ENCODE measurements around the gene TSPAN17.

TSPAN17 gene

DNA sequence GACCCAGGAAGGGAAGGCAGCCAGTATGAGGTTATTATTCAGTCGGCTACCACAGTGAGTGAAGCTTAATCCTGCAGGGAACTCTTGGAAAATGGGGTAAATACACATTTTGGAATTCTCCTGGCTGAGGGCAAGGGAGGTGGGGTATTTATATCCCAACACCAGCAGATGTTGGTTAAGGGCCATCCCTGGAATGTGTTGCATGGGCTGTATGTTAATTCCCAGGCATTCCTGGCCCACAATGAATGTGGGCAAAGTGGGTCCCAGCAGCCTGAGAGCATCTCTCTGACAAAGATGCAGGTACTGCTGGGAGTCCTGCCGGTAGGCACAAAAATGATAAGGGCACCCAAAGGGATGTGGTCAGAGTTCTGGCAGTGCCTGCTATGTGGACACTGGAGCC is 34.4 kb upstream of the TSPAN17 start:
- no peaks in the 10 kb centered on the region for H3K79me2 ChIP-seq (ENCODE audit: control insufficient read depth, insufficient read depth, low read length, poor library complexity)
- no peak overlapping the region for H3K18ac ChIP-seq (ENCODE audit: low read length)
- H3K36me3 ChIP-seq (ENCODE audit: control insufficient read depth in 1 of 2, insufficient read depth in 2 of 2, low read length in 2 of 2): no peaks in the 10 kb centered on the region
- no peak overlapping the region for H2BK120ac ChIP-seq (ENCODE audit: insufficient read depth, low read length, poor library complexity)
- H2BK5ac ChIP-seq (ENCODE audit: low read depth, low read length, poor library complexity): no peak overlapping the region
- no peak overlapping the region for H3K23ac ChIP-seq (ENCODE audit: low read length)
- H3K14ac ChIP-seq (ENCODE audit: low read length): no peak overlapping the region
- no peak overlapping the region for H3K4ac ChIP-seq (ENCODE audit: low read depth, low read length)
- no peak overlapping the region for H3K4me3 ChIP-seq (ENCODE audit: low read depth, low read length)
- no peak overlapping the region for H4K12ac ChIP-seq (ENCODE audit: low read depth, low read length)
- peaks cover 4 to 7% of the 10 kb centered on the region in 2 experiments for H3K4me1 ChIP-seq (ENCODE audit: control insufficient read depth in 1 of 2, insufficient read depth in 2 of 2, low read length in 2 of 2)
- H4K91ac ChIP-seq (ENCODE audit: low read depth, low read length): no peak overlapping the region
- H3K9ac ChIP-seq (ENCODE audit: low read length): no peak overlapping the region
- no peak overlapping the region for H4K8ac ChIP-seq (ENCODE audit: low read depth, low read length)
- no peak overlapping the region for H2AFZ ChIP-seq (ENCODE audit: insufficient read depth, low read length, poor library complexity)
- WGBS (ENCODE audit: extremely low coverage, insufficient coverage, insufficient read length): no CpG with 5 or more reads among the region's 2 CpGs
- peaks cover 2% of the 10 kb centered on the region for H3K9me3 ChIP-seq (ENCODE audit: insufficient read depth, low read depth, low read length)
- H3K4me2 ChIP-seq (ENCODE audit: low read length): no peak overlapping the region
- peaks cover under 1% of the 10 kb centered on the region for H3K27me3 ChIP-seq (ENCODE audit: insufficient read depth, low read length)
- no peak overlapping the region for H2AK5ac ChIP-seq (ENCODE audit: low read length)
- H3K79me1 ChIP-seq (ENCODE audit: low read length): no peaks in the 10 kb centered on the region
- no peak overlapping the region for H3K27ac ChIP-seq (ENCODE audit: low read depth, low read length)
- DNase-seq: peak; percentile 58 to 59
- no peak overlapping the region for H2BK12ac ChIP-seq (ENCODE audit: low read length)

DNA sequence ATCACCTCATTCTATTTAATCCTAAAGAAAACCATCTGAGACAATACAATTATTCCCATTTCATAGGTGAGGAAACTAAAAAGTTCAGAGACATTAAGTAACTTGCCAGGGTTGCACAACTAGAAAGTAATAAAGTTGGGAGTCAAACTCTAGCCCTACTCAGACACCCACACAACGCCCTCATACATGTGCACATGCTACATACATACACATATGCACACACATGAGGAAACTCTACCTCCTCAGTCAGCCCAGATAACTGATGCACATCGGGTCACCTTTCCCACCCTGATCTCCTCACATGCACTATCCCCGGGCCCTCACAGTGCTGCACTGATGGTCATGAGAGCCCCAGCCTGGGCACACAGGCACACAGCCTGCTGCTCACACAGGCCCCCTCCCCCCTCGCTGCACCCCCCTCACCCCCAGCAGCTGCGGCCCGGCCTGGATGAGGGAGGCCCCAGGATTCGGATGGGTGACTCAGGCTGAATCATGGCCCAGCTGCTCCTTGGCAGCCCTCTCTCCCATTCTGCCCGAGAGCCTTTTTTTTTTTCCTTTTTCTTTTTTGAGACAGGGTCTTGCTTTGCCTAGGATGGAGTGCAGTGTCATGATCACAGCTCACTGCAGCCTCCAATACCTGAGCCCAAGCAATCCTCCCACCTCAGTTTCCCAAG is 32.3 kb upstream of the TSPAN17 start:
- Histone ChIP-seq H3K9me3 (ENCODE audit: insufficient read depth, low read depth, low read length) (peaks cover 16% of the 10 kb centered on the region), H2AK5ac (ENCODE audit: low read length) (no peak overlapping the region), H3K4me3 (ENCODE audit: low read depth, low read length) (no peak overlapping the region), H2BK120ac (ENCODE audit: insufficient read depth, low read length, poor library complexity) (no peak overlapping the region), H4K8ac (ENCODE audit: low read depth, low read length) (no peak overlapping the region), H3K14ac (ENCODE audit: low read length) (no peak overlapping the region), H2AFZ (ENCODE audit: insufficient read depth, low read length, poor library complexity) (no peak overlapping the region), H3K9ac (ENCODE audit: low read length) (no peak overlapping the region), H4K12ac (ENCODE audit: low read depth, low read length) (no peak overlapping the region), H3K23ac (ENCODE audit: low read length) (no peak overlapping the region), H3K4me1 (ENCODE audit: control insufficient read depth in 1 of 2, insufficient read depth in 2 of 2, low read length in 2 of 2) (peaks cover 0 to 3% of the 10 kb centered on the region in 2 experiments), H3K27me3 (ENCODE audit: insufficient read depth, low read length) (peaks cover 21% of the 10 kb centered on the region), H3K27ac (ENCODE audit: low read depth, low read length) (no peak overlapping the region), H3K4me2 (ENCODE audit: low read length) (no peak overlapping the region), H3K79me2 (ENCODE audit: control insufficient read depth, insufficient read depth, low read length, poor library complexity) (no peaks in the 10 kb centered on the region), H3K18ac (ENCODE audit: low read length) (no peak overlapping the region), H2BK5ac (ENCODE audit: low read depth, low read length, poor library complexity) (no peak overlapping the region), H3K36me3 (ENCODE audit: control insufficient read depth in 1 of 2, insufficient read depth in 2 of 2, low read length in 2 of 2) (no peaks in the 10 kb centered on the region), H4K91ac (ENCODE audit: low read depth, low read length) (no peak overlapping the region), H2BK12ac (ENCODE audit: low read length) (no peak overlapping the region), H3K79me1 (ENCODE audit: low read length) (no peaks in the 10 kb centered on the region), H3K4ac (ENCODE audit: low read depth, low read length) (no peak overlapping the region)
- no peak for DNase-seq
- no CpG with 5 or more reads among the region's 8 CpGs for WGBS (ENCODE audit: extremely low coverage, insufficient coverage, insufficient read length)

DNA sequence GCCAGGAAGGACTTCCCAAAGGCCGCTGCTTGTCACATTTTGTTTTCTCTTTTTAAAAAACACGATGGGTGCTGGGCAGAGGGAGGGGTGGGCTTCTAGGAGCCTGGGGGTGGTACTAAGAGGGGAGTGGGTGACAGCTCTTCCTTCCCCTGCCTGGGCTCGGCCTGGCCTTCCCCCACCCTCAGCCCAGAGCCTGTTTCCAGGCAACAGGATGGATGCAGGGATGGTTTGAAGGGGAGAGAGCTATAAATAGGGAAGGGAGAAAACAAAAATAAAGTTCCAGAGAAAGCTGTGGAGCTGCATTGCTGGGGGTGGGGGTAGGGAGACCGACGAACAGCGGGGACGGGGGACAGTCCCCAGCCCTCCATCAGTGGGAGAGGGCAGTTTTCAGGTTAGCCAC is 30.8 kb upstream of the TSPAN17 start:
- Histone ChIP-seq H4K12ac (ENCODE audit: low read depth, low read length) (no peak overlapping the region), H3K4me2 (ENCODE audit: low read length) (no peak overlapping the region), H3K18ac (ENCODE audit: low read length) (no peak overlapping the region)

GRCh38 chr5:176618783-176619182 is 28.5 kb upstream of the TSPAN17 start:
- Histone ChIP-seq H4K8ac (ENCODE audit: low read depth, low read length) (no peak overlapping the region), H2AK5ac (ENCODE audit: low read length) (no peak overlapping the region), H2AFZ (ENCODE audit: insufficient read depth, low read length, poor library complexity) (no peak overlapping the region), H3K4me2 (ENCODE audit: low read length) (no peak overlapping the region), H3K4me1 (ENCODE audit: control insufficient read depth in 1 of 2, insufficient read depth in 2 of 2, low read length in 2 of 2) (no peaks in the 10 kb centered on the region), H4K12ac (ENCODE audit: low read depth, low read length) (no peak overlapping the region), H4K91ac (ENCODE audit: low read depth, low read length) (no peak overlapping the region), H2BK5ac (ENCODE audit: low read depth, low read length, poor library complexity) (no peak overlapping the region), H2BK12ac (ENCODE audit: low read length) (no peak overlapping the region), H3K4me3 (ENCODE audit: low read depth, low read length) (no peak overlapping the region), H3K27ac (ENCODE audit: low read depth, low read length) (no peak overlapping the region), H3K14ac (ENCODE audit: low read length) (no peak overlapping the region), H3K9me3 (ENCODE audit: insufficient read depth, low read depth, low read length) (peaks cover 18% of the 10 kb centered on the region), H3K36me3 (ENCODE audit: control insufficient read depth in 1 of 2, insufficient read depth in 2 of 2, low read length in 2 of 2) (no peaks in the 10 kb centered on the region), H2BK120ac (ENCODE audit: insufficient read depth, low read length, poor library complexity) (no peak overlapping the region), H3K79me1 (ENCODE audit: low read length) (no peaks in the 10 kb centered on the region), H3K27me3 (ENCODE audit: insufficient read depth, low read length) (peaks cover 30% of the 10 kb centered on the region), H3K79me2 (ENCODE audit: control insufficient read depth, insufficient read depth, low read length, poor library complexity) (no peaks in the 10 kb centered on the region), H3K18ac (ENCODE audit: low read length) (no peak overlapping the region), H3K9ac (ENCODE audit: low read length) (no peak overlapping the region), H3K4ac (ENCODE audit: low read depth, low read length) (no peak overlapping the region), H3K23ac (ENCODE audit: low read length) (no peak overlapping the region)
- no CpG with 5 or more reads among the region's 19 CpGs for WGBS (ENCODE audit: extremely low coverage, insufficient coverage, insufficient read length)
- no peak for DNase-seq

More for the DNA sequence above, 30.8 kb upstream of the TSPAN17 start:
- H2BK5ac ChIP-seq (ENCODE audit: low read depth, low read length, poor library complexity): no peak overlapping the region
- WGBS (ENCODE audit: extremely low coverage, insufficient coverage, insufficient read length): no CpG with 5 or more reads among the region's 7 CpGs
- H3K27me3 ChIP-seq (ENCODE audit: insufficient read depth, low read length): peaks cover 30% of the 10 kb centered on the region
- no peak overlapping the region for H3K9ac ChIP-seq (ENCODE audit: low read length)
- no peak overlapping the region for H4K91ac ChIP-seq (ENCODE audit: low read depth, low read length)
- H2BK12ac ChIP-seq (ENCODE audit: low read length): no peak overlapping the region
- H3K36me3 ChIP-seq (ENCODE audit: control insufficient read depth in 1 of 2, insufficient read depth in 2 of 2, low read length in 2 of 2): no peaks in the 10 kb centered on the region
- H3K27ac ChIP-seq (ENCODE audit: low read depth, low read length): no peak overlapping the region
- H2BK120ac ChIP-seq (ENCODE audit: insufficient read depth, low read length, poor library complexity): no peak overlapping the region
- no peak overlapping the region for H3K4me3 ChIP-seq (ENCODE audit: low read depth, low read length)
- no peak overlapping the region for H2AFZ ChIP-seq (ENCODE audit: insufficient read depth, low read length, poor library complexity)
- no peak overlapping the region for H3K23ac ChIP-seq (ENCODE audit: low read length)
- no peak overlapping the region for H3K14ac ChIP-seq (ENCODE audit: low read length)
- H2AK5ac ChIP-seq (ENCODE audit: low read length): no peak overlapping the region
- H3K4me1 ChIP-seq (ENCODE audit: control insufficient read depth in 1 of 2, insufficient read depth in 2 of 2, low read length in 2 of 2): no peaks in the 10 kb centered on the region
- no peak overlapping the region for H4K8ac ChIP-seq (ENCODE audit: low read depth, low read length)
- H3K79me2 ChIP-seq (ENCODE audit: control insufficient read depth, insufficient read depth, low read length, poor library complexity): no peaks in the 10 kb centered on the region
- no peak overlapping the region for H3K4ac ChIP-seq (ENCODE audit: low read depth, low read length)
- peaks cover 18% of the 10 kb centered on the region for H3K9me3 ChIP-seq (ENCODE audit: insufficient read depth, low read depth, low read length)
- DNase-seq: no peak
- no peaks in the 10 kb centered on the region for H3K79me1 ChIP-seq (ENCODE audit: low read length)

Data from trophoblast cell (in vitro differentiated cells and primary cell).